Measurements from ENCODE around the gene TSC22D4. TPM values are rescaled to one million over a fixed set of nuclear protein-coding genes. Genes with fewer than 3 reads are reported as not detected.

TSC22D4 gene
- total and polyA plus RNA-seq, 9 of the 15 experiments (the other 6 are each of a cell fraction or from before 2014, with no cell fraction given), result 0.37 to 107 (median 28.7) TPM

DNA sequence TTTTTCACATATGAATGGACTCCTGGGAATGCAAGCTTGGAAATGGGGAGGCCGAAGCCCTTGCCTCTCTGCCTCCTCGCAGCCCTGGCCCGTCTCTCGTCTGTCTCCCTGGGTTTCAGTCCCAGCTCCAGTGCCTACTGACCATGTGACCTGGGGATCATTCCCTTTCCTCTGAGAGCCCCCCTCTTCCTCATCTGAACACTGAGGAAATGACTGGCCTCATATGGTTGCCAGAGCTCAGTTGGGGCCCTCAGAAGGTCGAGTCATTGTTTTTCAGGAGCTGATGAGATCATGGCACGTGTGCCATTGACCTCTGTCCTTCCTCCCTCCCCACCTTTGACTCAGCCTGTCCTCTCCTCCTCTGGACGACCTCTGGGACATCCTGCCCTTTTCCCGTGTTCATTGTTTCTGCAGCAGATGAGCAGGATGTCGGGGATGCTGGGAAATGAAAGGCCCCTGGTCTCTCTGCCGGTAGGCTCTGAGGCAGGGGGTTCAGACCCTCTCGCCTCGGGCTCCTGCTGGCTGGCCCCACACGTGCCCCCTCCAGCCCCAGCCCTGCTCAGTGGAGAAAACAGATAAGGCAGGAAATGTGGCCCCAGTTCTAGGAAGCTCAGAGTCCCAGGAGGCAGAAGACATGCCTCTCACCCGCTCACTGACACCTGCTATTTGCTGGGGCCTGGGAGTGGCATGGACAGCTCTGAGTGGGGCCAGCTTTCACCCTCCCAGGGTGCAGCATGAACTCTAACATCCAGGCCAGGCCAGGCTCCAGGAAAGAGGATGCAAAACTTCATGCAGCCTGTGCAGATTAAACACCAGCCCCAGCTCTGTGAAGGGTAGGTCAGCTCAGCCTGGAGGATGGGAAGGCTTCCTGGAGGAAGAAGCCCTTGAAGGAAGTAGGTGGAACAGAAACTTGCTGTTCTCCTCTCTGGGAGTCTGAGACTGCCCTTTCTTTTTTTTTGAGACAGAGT lies 34.4 kb downstream of the TSC22D4 start (continued):
- TF ChIP-seq CBX8 (IDR thresholded peaks at IDR 0.05; ENCODE audit: borderline replicate concordance, extremely low read depth, low read depth, low read length, poor library complexity, severe bottlenecking), result no peak
- no peak; the same call in 1 of the 2 replicates for TF ChIP-seq CC2D1A (IDR thresholded peaks at IDR 0.05)
- no peak for TF ChIP-seq ZC3H4 (CRISPR knock-in tag; IDR thresholded peaks at IDR 0.05; ENCODE audit: borderline replicate concordance)
- TF ChIP-seq ZNF232 (CRISPR knock-in tag; IDR thresholded peaks at IDR 0.05), result 0 out of 2 replicates have a peak, but pooled peaks have one; percentile 84
- TF ChIP-seq TFAP4 (CRISPR knock-in tag; IDR thresholded peaks at IDR 0.05; ENCODE audit: borderline replicate concordance), result peak; percentile 70
- TF ChIP-seq ZNF134 (CRISPR knock-in tag; conservative IDR thresholded peaks at IDR 0.05), result 0 out of 2 replicates have a peak, but pooled peaks have one; percentile 23
- peak in 1 of 2 experiments; percentile 59; a peak in 1 of 4 replicates for TF ChIP-seq MLX (CRISPR knock-in tag; conservative IDR thresholded peaks at IDR 0.05)
- peak; percentile 99 for TF ChIP-seq ZNF592 (IDR thresholded peaks at IDR 0.05)
- TF ChIP-seq, protein P1, sequence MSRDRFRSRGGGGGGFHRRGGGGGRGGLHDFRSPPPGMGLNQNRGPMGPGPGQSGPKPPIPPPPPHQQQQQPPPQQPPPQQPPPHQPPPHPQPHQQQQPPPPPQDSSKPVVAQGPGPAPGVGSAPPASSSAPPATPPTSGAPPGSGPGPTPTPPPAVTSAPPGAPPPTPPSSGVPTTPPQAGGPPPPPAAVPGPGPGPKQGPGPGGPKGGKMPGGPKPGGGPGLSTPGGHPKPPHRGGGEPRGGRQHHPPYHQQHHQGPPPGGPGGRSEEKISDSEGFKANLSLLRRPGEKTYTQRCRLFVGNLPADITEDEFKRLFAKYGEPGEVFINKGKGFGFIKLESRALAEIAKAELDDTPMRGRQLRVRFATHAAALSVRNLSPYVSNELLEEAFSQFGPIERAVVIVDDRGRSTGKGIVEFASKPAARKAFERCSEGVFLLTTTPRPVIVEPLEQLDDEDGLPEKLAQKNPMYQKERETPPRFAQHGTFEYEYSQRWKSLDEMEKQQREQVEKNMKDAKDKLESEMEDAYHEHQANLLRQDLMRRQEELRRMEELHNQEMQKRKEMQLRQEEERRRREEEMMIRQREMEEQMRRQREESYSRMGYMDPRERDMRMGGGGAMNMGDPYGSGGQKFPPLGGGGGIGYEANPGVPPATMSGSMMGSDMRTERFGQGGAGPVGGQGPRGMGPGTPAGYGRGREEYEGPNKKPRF (IDR thresholded peaks at IDR 0.05; ENCODE audit: low read depth, low read length), result no peak
- TF ChIP-seq BRCA1 (IDR thresholded peaks at IDR 0.05), result no peak
- TF ChIP-seq BRCA1 (CRISPR knock-in tag; IDR thresholded peaks at IDR 0.05), result no peak
- TF ChIP-seq RBM17 (IDR thresholded peaks at IDR 0.05; ENCODE audit: borderline replicate concordance, low read depth, low read length), result no peak
- peak; percentile 80 for TF ChIP-seq ZNF584 (CRISPR knock-in tag; IDR thresholded peaks at IDR 0.05; ENCODE audit: low read depth)
- TF ChIP-seq LEF1 (IDR thresholded peaks at IDR 0.05), result peak; percentile 96
- TF ChIP-seq ZKSCAN8 (CRISPR knock-in tag; IDR thresholded peaks at IDR 0.05), result peak; percentile 85
- TF ChIP-seq, protein P2, sequence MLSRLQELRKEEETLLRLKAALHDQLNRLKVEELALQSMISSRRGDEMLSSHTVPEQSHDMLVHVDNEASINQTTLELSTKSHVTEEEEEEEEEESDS (CRISPR knock-in tag; IDR thresholded peaks at IDR 0.05), result no peak
- TF ChIP-seq NFATC3 (IDR thresholded peaks at IDR 0.05), result no peak
- no peak for TF ChIP-seq CBX5 (IDR thresholded peaks at IDR 0.05; ENCODE audit: borderline replicate concordance, low read depth)

All from K562 (cell line).